Measurements from ENCODE around the gene C1orf74.

C1orf74 gene

GRCh38 chr1:209768354-209768774 is 16.0 kb downstream of the C1orf74 start:
- Histone ChIP-seq H3K36me3 (replicated peaks; ENCODE audit: low read depth, low read length) (peaks cover 18% of the 10 kb centered on the region), H4K20me1 (ENCODE audit: insufficient read depth, low read length) (no peaks in the 10 kb centered on the region), H3K4me3 (ENCODE audit: low read length) (peak overlapping the region; percentile 13; the same call in 1 of the 2 replicates), H3K27me3 (ENCODE audit: low read depth, low read length) (no peaks in the 10 kb centered on the region), H3K9ac (ENCODE audit: low read length) (peak overlapping the region; percentile 23; the same call in 1 of the 2 replicates), H3K9me3 (ENCODE audit: insufficient read depth, low read length) (no peaks in the 10 kb centered on the region), H3K4me2 (ENCODE audit: low read length) (peak overlapping the region; percentile 31), H3K4me1 (ENCODE audit: low read length) (peaks cover 45% of the 10 kb centered on the region), H2AFZ (ENCODE audit: low read depth, low read length) (no peak overlapping the region), H3K27ac (ENCODE audit: low read length) (peak overlapping the region; percentile 45), H3K79me2 (ENCODE audit: low read length) (no peaks in the 10 kb centered on the region)
- TF ChIP-seq CTCF (IDR thresholded peaks at IDR 0.05; ENCODE audit: low read depth, low read length): no peak
- no peak for TF ChIP-seq EZH2phosphoT487 (IDR thresholded peaks at IDR 0.05; ENCODE audit: low read depth)

- Histone ChIP-seq H4K20me1 (ENCODE audit: insufficient read depth, low read length) (no peaks in the 10 kb centered on the region), H3K27me3 (ENCODE audit: low read depth, low read length) (no peaks in the 10 kb centered on the region), H2AFZ (ENCODE audit: low read depth, low read length) (no peak overlapping the region), H3K27ac (ENCODE audit: low read length) (peak overlapping the region; percentile 45; the same call in 1 of the 2 replicates), H3K36me3 (replicated peaks; ENCODE audit: low read depth, low read length) (peaks cover 24% of the 10 kb centered on the region), H3K9me3 (ENCODE audit: insufficient read depth, low read length) (no peaks in the 10 kb centered on the region), H3K9ac (ENCODE audit: low read length) (no peak overlapping the region; the same call in 1 of the 2 replicates), H3K4me1 (ENCODE audit: low read length) (peaks cover 44% of the 10 kb centered on the region), H3K4me2 (ENCODE audit: low read length) (peak overlapping the region; percentile 31; the same call in 1 of the 2 replicates), H3K4me3 (ENCODE audit: low read length) (no peak overlapping the region; the same call in 1 of the 2 replicates), H3K79me2 (ENCODE audit: low read length) (no peaks in the 10 kb centered on the region)
- TF ChIP-seq CTCF (IDR thresholded peaks at IDR 0.05; ENCODE audit: low read depth, low read length) (no peak), EZH2phosphoT487 (IDR thresholded peaks at IDR 0.05; ENCODE audit: low read depth) (no peak)
Measured at GRCh38 chr1:209767706-209768105, 16.7 kb downstream of the C1orf74 start.

- Histone ChIP-seq H3K27ac (ENCODE audit: low read length) (no peak overlapping the region), H3K4me3 (ENCODE audit: low read length) (no peak overlapping the region), H4K20me1 (ENCODE audit: insufficient read depth, low read length) (no peaks in the 10 kb centered on the region), H3K27me3 (ENCODE audit: low read depth, low read length) (no peaks in the 10 kb centered on the region), H3K9ac (ENCODE audit: low read length) (no peak overlapping the region), H3K79me2 (ENCODE audit: low read length) (no peaks in the 10 kb centered on the region), H3K4me1 (ENCODE audit: low read length) (peaks cover 50% of the 10 kb centered on the region), H3K4me2 (ENCODE audit: low read length) (no peak overlapping the region), H3K36me3 (replicated peaks; ENCODE audit: low read depth, low read length) (peaks cover 27% of the 10 kb centered on the region), H3K9me3 (ENCODE audit: insufficient read depth, low read length) (no peaks in the 10 kb centered on the region), H2AFZ (ENCODE audit: low read depth, low read length) (no peak overlapping the region)
- TF ChIP-seq EZH2phosphoT487 (IDR thresholded peaks at IDR 0.05; ENCODE audit: low read depth): no peak
Measured at GRCh38 chr1:209767096-209767495, 17.3 kb downstream of the C1orf74 start.

GRCh38 chr1:209766051-209766450 is 18.3 kb downstream of the C1orf74 start:
- Histone ChIP-seq H3K36me3 (replicated peaks; ENCODE audit: low read depth, low read length) (peaks cover 31% of the 10 kb centered on the region), H3K4me2 (ENCODE audit: low read length) (no peak overlapping the region), H3K4me1 (ENCODE audit: low read length) (peaks cover 53% of the 10 kb centered on the region), H3K9me3 (ENCODE audit: insufficient read depth, low read length) (no peaks in the 10 kb centered on the region), H2AFZ (ENCODE audit: low read depth, low read length) (no peak overlapping the region), H3K79me2 (ENCODE audit: low read length) (no peaks in the 10 kb centered on the region), H3K4me3 (ENCODE audit: low read length) (no peak overlapping the region), H3K27ac (ENCODE audit: low read length) (no peak overlapping the region), H3K27me3 (ENCODE audit: low read depth, low read length) (no peaks in the 10 kb centered on the region), H4K20me1 (ENCODE audit: insufficient read depth, low read length) (no peaks in the 10 kb centered on the region), H3K9ac (ENCODE audit: low read length) (no peak overlapping the region)
- no peak for TF ChIP-seq EZH2phosphoT487 (IDR thresholded peaks at IDR 0.05; ENCODE audit: low read depth)
- no peak for TF ChIP-seq CTCF (IDR thresholded peaks at IDR 0.05; ENCODE audit: low read depth, low read length)
